Stimulated activated CD4-positive, alpha-beta T cell treated with anti-CD3 and anti-CD28 coated beads, Interleukin-12 subunit alpha, Interleukin-12 subunit beta, amount 100 ng/mL, for 24 hours (primary cell): ENCODE data around the gene TMEM52.

Source experiments
- DNase-seq, 2 experiments: peaks; one replicate each; pipeline ENCODE4 v3.0.0-alpha.2; 2020; ENCODE audit warnings: low read depth in 2 of 2

Gene TMEM52

DNA sequence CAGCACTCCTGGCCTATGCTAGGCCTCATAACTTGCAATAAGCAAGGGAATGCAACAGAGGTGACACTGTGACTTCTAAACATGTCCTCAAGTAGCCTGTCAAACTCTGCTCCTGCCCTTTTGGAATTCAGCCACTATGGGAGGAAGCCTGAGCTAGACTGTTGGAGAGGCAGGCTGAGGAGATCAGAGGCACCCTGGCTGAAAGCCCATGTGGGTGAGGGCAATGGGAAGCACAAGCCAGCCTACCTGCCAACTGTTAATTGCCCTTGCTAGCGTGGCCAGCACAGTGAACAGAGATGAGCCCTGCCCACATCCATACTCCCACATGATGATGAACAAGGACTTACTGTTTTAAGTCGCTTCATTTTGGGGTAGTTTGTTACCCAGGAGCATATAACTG, 45.9 kb downstream of the TMEM52 start:
- no peak for DNase-seq

DNA sequence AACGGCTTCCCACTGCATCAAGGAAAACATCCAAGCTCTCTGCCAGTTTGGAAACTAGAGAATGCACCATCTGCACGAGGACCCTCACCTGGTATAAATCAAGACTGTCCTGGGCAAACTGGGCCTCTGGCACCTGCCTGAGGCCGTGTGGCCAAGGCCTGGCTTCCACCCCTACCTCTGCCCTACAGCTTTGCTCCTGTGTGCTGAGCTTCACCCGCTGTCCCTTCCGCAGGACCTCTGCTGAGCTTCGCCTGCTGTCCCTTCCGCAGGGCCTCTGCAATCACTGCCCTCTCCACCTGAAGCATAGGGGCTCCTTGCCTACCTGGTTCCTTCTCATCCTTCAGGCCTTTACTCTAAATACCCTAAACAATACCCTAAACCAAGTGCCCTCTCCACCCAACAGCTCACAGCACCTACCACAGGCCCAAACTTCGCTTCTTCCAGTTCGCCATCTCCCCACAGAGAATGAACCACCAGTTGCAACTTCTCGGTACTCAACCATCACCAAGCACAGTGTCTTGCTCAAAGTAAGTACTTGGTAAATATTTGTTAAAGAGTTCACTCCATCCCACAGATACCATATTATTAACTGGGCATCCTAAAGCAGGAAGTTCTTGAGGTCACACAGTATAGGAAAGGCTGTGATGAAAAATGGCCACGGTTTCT, 46.6 kb downstream of the TMEM52 start:
- DNase-seq = no peak

DNA sequence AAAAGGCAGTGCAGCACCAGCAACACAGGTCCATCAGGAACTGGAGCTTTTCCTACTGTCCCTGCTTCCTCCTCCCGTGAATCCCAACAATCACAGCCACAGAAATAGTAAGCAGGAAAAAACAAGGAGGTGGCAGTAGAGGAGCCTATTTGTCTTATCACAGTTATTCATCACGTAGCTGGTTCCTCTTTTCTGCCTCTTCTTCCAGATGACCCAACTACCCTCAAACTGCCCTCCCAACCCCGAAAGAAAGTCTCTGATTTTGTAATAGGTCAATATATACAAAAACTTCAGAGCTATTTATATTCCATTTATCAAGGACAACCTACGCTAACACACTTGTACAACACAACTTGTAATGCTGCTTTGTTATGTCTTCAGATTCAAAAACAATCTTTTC, 49.6 kb downstream of the TMEM52 start:
- DNase-seq = no peak
